Epidermal melanocyte (primary cell): Measurements from ENCODE around the gene MRPL39.

Experiments used
- DNase-seq: peaks from one replicate; pipeline ENCODE4 v3.0.0; 2011; ENCODE audit warnings: low spot score; ENCODE audit not compliant: insufficient read length

MRPL39 gene

GRCh38 chr21:25569711-25570110, 37.6 kb downstream of the MRPL39 start:
- DNase-seq: no peak

GRCh38 chr21:25569084-25569483, 38.2 kb downstream of the MRPL39 start:
- DNase-seq: no peak

GRCh38 chr21:25568246-25568645, 39.0 kb downstream of the MRPL39 start:
- no peak for DNase-seq

- no peak for DNase-seq
Measured at GRCh38 chr21:25567472-25567871, 39.8 kb downstream of the MRPL39 start.

- DNase-seq: no peak
Measured at GRCh38 chr21:25566645-25567044, 40.6 kb downstream of the MRPL39 start.

- DNase-seq: no peak
Measured at GRCh38 chr21:25565272-25566211, 41.7 kb downstream of the MRPL39 start.

- DNase-seq: no peak
Measured at GRCh38 chr21:25564349-25564948, 42.8 kb downstream of the MRPL39 start.

- DNase-seq: no peak
Measured at GRCh38 chr21:25563361-25564116, 43.7 kb downstream of the MRPL39 start.

GRCh38 chr21:25562660-25563059, 44.6 kb downstream of the MRPL39 start:
- DNase-seq: no peak

- no peak for DNase-seq
Measured at GRCh38 chr21:25561668-25562641, 45.3 kb downstream of the MRPL39 start.

GRCh38 chr21:25560891-25561290, 46.4 kb downstream of the MRPL39 start:
- no peak for DNase-seq

GRCh38 chr21:25560271-25560685, 47.0 kb downstream of the MRPL39 start:
- DNase-seq: no peak

- no peak for DNase-seq
Measured at GRCh38 chr21:25559746-25560145, 47.5 kb downstream of the MRPL39 start.

GRCh38 chr21:25558123-25558522, 49.2 kb downstream of the MRPL39 start:
- no peak for DNase-seq

GRCh38 chr21:25557180-25557579, 50.1 kb downstream of the MRPL39 start:
- DNase-seq: no peak

- no peak for DNase-seq
Measured at GRCh38 chr21:25556091-25556490, 51.2 kb downstream of the MRPL39 start.

- DNase-seq: no peak
Measured at GRCh38 chr21:25555492-25555891, 51.8 kb downstream of the MRPL39 start.

- no peak for DNase-seq
Measured at GRCh38 chr21:25552856-25553255, 54.4 kb downstream of the MRPL39 start.

GRCh38 chr21:25551569-25551968, 55.7 kb downstream of the MRPL39 start:
- DNase-seq: no peak

GRCh38 chr21:25550352-25551120, 56.7 kb downstream of the MRPL39 start:
- DNase-seq: no peak
